HG03066 (cell line): Measurements from ENCODE around the gene LSG1.
A peak's percentile ranks its signal among the peaks of the same experiment; 100 is the strongest.
"Not testable (repeated sequence)": the region's sequence is repeated elsewhere in the genome, so short reads cannot be mapped to it uniquely, and the experiment has no call there.

ENCODE experiments used
- ATAC-seq: cut with Tn5 transposase; IDR thresholded peaks from one replicate; pipeline ENCODE4 v1.9.1; 2021; ENCODE audit warnings: low read depth; ENCODE audit not compliant: unreplicated experiment

The LSG1 gene

DNA sequence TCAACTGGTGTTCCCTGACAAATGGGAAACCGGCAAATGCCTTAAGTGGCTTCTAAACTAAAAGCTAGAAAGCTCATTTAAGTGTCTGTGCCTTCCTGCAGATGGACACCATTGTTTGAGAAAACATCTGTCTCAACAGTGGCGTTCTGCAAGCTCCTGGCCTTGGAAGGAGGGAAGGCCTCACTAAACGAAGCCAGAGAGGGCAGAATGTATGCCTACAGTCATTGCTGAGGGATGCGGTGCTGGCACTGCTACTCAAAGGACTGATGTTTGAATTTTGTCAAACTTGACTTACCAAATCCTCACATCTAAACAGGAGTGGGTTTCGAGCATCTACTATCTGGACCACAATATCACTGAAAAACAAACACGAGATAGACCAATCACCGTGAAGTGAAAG, 12.2 kb downstream of the LSG1 start:
- no peak for ATAC-seq

- no peak for ATAC-seq
Observed at GRCh38 chr3:194658477-194659242, 13.3 kb downstream of the LSG1 start.

GRCh38 chr3:194657439-194657838, 14.6 kb downstream of the LSG1 start:
- ATAC-seq, result no peak

GRCh38 chr3:194654443-194654842, 17.5 kb downstream of the LSG1 start:
- ATAC-seq, result peak; percentile 87

DNA sequence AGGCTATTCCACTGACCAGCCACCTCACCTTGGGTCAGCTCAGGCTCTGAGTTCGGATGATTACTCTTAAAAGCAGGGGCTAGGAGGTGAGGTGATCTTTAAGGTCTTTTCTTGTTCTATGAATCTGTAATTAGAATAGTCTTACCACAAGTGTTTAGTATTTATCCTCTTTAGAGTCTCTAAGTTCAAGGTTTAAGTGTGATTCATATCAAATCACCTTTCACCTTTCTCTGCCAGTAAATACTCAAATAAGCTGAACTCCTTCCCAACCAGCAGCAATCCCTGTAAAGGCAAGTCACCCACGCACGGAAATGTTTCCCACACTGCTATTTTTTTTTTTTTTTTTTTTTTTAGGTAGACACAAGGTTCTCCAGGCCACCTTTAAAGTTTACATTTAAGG, 24.2 kb downstream of the LSG1 start:
- ATAC-seq, result no peak

DNA sequence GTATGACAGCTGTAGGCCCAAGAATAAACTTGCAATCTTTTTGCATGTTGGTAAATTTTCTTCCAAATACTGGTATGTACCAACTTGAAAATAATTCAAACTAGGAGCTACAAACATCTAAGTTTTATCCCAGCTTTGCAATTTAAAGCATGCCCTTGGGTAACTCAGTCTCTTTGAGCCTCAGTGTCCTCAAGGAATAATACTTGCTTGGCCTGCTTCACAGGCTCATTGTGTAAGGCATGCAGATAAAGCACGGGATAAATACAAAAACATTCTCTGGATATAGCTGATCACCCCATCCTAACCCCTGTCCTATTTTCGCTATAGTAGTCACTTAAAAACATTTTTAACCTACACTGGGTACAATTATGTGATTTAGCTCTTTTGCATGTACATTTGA, 29.2 kb downstream of the LSG1 start:
- no peak for ATAC-seq

DNA sequence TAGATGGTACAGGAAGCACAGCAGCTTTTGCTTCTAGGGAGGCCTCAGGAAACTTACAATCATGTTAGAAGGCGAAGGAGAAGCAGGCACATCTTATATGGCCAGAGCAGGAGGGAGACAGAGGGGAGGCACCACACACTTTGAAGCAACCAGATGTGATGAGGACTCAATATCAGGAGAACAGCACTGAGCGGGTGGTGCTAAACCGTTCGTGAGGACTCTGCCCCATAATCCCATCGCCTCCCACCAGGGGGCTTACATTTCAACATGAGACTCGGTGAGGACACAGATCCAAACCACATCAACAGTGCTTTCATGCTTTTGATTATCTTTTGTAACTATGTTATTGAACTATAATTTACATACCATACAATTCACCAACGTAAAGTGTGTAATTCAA, 31.2 kb downstream of the LSG1 start:
- no peak for ATAC-seq

DNA sequence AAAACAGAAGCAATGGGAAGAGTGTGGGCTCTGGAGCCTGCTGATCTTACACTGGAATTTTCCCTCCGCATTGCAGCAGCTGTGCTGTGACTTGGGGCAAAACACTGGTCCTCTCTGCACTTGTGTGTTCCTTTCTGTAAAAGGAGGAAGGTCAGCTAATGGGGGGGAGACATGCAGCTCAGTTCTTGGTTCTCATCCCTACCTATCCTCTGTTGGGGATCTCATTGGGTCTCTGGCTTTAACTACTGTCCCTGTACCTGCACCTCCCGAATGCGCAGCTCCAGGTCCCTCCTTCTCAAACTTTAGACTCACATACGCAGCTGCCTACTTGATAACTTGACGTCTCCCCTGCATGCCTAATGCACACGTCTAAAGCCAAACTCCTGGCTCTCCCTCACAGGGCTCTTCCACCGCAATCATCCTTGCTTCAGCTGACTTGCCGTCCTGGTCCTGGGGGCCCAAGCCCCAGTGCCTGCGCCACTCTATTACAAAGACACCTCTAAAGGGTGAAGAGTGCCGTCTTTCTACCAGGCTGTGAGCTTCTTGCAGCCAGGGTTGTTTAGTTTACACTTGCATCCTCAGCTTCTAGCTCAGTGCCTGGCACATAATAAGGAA, 32.9 kb downstream of the LSG1 start:
- ATAC-seq, result no peak

- ATAC-seq, result no peak
Observed at GRCh38 chr3:194637541-194638400, 34.2 kb downstream of the LSG1 start.

GRCh38 chr3:194637066-194637465, 34.9 kb downstream of the LSG1 start:
- ATAC-seq, result no peak

DNA sequence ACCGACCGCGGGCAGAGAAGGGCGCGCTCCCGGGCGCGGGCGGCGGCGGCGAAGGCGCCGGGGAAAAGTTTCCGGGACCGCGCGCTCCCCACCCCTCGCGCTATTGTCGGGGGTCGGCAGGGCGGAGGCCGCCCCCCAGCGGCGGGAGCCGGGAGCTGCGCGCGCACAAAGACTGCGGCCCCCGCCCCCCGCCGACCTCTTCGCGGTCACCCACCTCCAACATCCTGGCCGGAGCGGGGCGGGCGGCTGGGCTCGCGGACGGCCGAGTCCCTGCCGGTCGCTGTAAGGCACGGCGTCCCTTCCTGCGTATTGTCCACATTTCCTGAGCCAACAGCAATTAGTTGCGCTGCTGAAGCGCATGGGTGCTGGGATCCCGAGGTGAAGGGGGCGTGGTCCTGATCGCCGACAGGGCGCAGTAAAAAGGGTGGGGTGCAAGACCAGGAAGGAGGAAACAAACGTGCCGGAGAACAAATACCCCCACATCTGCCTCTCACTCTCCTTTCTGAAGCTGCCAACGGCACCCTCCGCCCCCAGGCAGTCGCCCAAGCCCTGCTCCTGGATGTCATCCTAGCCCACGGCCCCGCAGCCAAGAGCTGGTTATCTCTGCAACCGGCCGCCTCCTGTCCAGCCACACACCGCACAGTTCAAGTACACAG, 38.5 kb downstream of the LSG1 start, which contains the start of gene TMEM44:
TSS of gene TMEM44 (minus strand) at position 71 of the 656 bp plus-strand sequence. CDS start 204 bp downstream, outside the sequence.
- peak; percentile 81 for ATAC-seq

DNA sequence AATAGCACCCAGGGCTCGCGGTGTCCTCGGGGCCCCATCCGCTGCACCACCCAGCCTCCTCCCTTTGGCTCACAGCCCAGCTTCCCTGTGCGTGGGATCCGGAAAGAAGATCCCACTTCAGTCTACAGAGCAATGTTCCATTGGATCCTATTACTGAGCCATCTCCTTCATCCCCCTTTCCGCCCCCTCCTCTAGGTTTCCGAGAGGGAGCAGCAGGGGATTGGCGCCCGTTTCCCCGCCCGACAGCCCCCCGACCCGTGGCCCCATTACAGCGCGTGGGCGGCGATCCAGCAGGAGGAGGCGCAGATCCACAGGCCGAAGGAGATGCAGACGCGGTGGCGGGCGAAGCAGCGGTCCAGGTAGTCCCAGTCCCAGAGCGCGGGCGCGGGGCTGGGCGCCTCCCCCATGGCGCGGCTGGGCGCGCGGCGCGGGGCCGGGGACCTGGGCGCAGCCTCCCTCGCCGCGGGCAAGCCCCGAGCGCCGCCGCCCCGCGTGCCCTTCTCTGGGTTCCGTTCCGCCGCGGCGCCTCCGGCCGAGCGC, 39.1 kb downstream of the LSG1 start:
- ATAC-seq, result peak; percentile 61

- ATAC-seq, result no peak
Observed at GRCh38 chr3:194632226-194632808, 39.7 kb downstream of the LSG1 start.

GRCh38 chr3:194631696-194632095, 40.3 kb downstream of the LSG1 start:
- no peak for ATAC-seq

DNA sequence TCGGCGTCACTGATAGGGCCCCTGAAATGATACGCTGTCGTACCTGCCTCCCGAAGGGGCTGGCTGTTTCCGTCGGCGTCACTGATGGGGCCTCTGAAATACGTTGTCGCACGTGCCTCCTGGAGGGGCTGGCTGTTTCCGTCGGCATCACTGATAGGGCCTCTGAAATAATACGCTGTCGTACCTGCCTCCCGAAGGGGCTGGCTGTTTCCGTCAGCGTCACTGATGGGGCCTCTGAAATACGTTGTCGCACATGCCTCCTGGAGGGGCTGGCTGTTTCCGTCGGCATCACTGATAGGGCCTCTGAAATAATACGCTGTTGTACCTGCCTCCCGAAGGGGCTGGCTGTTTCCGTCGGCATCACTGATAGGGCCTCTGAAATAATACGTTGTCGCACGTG, 41.3 kb downstream of the LSG1 start:
- not testable (repeated sequence) for ATAC-seq

DNA sequence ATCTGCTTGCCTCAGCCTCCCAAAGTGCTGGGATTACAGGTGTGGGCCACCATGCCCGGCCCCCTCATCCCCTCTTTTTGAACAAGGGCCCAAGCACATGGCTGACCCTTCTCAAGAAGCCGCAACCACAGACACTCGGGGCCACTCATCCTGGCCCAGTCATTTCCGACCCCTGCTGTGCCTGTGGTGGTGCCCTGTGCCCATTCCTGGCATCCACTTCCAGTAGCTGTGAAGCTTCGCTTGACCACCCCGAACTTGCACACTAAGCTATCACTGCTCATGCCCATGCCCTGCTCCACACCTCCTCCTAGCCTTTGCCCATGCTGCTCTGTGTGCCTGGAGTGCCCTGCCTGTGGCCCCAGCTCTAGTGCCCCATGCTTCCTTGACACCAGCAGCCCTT, 47.0 kb downstream of the LSG1 start:
- ATAC-seq, result no peak

DNA sequence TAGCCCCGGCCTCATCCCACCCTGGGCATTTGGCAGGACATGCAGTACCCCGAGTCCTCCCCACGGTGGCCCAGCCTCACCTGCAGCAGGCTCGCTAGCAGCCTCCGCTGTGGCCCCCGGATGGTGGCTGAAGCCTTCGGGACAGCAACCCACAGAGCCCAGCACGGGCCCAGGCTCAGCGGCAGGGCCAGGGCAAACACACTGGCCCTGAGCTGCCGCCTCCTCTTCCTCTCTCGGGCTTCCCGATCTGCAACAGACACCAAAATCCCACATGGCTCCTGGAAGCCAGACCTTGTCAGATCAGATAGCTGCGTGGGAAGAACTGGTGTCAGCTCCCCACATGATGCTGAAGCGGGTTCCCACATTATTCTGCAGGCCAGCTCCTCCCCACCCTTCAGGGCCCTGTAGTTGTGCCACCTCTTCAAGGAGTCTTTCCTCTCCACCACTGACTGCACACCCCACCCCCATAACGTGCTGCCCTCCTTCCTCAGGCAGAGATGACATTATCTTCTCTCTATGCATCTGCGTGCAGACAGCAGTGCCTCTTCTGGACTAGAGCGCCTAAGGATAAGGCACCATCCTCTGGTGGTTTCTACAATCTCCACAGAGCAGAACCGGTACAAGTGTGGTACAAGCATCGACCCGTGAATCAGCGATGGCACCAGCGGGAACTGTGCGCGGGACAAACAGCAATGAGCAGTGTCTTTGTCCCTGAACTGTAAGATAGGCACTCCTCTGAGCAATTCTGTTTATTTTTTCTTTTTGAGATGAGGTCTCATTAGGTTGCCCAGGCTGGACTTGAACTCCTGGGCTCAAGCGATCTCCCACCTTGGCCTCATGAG, 48.3 kb downstream of the LSG1 start:
- no peak for ATAC-seq

- no peak for ATAC-seq
Observed at GRCh38 chr3:194622621-194623340, 49.2 kb downstream of the LSG1 start.

DNA sequence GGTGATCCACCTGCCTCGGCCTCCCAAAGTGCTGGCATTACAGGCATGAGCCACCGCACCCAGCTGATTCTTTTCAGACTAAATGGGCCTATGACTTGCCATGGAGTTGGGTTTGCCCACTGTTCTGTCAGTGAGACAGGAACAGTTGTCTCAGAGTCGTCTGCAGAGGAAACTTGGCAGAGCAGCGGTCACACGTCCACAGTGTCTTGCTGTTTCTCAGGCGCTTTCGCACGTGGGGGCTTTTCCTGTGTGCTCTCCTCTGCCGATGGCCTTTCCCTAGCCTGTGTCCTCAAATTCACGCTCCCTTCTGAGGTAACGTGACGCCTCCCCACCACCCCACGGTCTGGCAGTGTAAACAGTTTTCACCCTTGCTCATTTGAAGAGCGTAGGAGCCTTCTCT, 50.0 kb downstream of the LSG1 start:
- no peak for ATAC-seq
